ENCODE results near the gene GHR. TPM values are rescaled to one million over a fixed set of nuclear protein-coding genes. Genes with fewer than 3 reads are reported as not detected.
A peak's percentile ranks its signal among the peaks of the same experiment; 100 is the strongest.
"Not testable (repeated sequence)": the region's sequence is repeated elsewhere in the genome, so short reads cannot be mapped to it uniquely, and the experiment has no call there.

The GHR gene
- total and polyA plus RNA-seq, 10 donors: 0.42 to 11.5 (median 5.1) TPM

DNA sequence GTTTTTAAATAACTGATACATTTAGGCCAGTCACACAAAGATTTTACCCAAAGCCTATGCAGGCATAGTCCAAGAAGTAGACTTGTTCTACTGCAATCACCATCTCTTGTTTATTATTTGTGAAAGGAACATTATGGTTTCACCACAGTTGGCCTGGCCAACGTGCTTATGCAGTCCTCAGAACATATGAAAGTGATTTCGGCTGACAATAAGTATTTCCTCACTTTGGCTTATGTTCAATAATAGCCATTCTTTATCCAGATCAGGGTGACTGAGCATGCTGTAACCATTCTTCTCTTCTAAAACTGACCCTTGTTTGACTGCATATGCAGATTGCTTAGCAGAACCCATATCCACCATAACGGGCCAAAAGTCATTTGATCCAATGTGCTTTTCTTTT, 256.8 kb downstream of the GHR start:
- Histone ChIP-seq H3K4me3 (no peak overlapping the region), H3K36me3 (no peaks in the 10 kb centered on the region), H3K4me1 (no peaks in the 10 kb centered on the region), H3K27ac (no peak overlapping the region), H3K27me3 (replicated peaks in 1 of 7) (no peaks in the 10 kb centered on the region), H3K9me3 (peaks cover 0 to 29% (median 22%) of the 10 kb centered on the region in 8 donors)
- TF ChIP-seq POLR2AphosphoS5 (IDR thresholded peaks at IDR 0.05) (no peak), POLR2A (IDR thresholded peaks at IDR 0.05) (no peak)
- TF ChIP-seq, protein P1, sequence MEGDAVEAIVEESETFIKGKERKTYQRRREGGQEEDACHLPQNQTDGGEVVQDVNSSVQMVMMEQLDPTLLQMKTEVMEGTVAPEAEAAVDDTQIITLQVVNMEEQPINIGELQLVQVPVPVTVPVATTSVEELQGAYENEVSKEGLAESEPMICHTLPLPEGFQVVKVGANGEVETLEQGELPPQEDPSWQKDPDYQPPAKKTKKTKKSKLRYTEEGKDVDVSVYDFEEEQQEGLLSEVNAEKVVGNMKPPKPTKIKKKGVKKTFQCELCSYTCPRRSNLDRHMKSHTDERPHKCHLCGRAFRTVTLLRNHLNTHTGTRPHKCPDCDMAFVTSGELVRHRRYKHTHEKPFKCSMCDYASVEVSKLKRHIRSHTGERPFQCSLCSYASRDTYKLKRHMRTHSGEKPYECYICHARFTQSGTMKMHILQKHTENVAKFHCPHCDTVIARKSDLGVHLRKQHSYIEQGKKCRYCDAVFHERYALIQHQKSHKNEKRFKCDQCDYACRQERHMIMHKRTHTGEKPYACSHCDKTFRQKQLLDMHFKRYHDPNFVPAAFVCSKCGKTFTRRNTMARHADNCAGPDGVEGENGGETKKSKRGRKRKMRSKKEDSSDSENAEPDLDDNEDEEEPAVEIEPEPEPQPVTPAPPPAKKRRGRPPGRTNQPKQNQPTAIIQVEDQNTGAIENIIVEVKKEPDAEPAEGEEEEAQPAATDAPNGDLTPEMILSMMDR (IDR thresholded peaks at IDR 0.05 in 8 of 11, conservative IDR thresholded peaks at IDR 0.05 in 3 of 11): no peak
- WGBS, 5 donors: 81 to 91% (median 90%) methylated on average over 3 of the region's 3 CpGs
- intact Hi-C loops (cut with DNase I; ENCODE audit: low total_unique reads): no loop called here
- no peak for DNase-seq

DNA sequence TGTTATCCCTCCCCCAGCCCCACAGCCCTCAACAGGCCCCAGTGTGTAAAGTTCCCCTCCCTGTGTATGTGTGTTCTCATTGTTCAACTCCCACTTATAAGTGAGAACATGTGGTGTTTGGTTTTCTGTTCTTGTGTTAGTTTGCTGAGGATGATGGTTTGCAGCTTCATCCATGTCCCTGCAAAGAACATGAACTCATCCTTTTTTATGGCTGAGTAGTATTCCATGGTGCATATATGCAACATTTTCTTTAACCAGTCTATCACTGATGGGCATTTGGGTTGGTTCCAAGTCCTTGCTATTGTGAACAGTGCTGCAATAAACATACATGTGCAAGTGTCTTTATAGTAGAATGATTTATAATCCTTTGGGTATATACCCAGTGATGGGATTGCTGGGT, 261.8 kb downstream of the GHR start:
- intact Hi-C loops (cut with DNase I; ENCODE audit: low total_unique reads); DNase-seq; H3K36me3 ChIP-seq; H3K4me3 ChIP-seq; H3K27me3 ChIP-seq (replicated peaks in 1 of 7); H3K4me1 ChIP-seq; H3K27ac ChIP-seq: not testable (repeated sequence)
- peaks cover 0 to 43% (median 34%) of the 10 kb centered on the region in 8 donors for H3K9me3 ChIP-seq

DNA sequence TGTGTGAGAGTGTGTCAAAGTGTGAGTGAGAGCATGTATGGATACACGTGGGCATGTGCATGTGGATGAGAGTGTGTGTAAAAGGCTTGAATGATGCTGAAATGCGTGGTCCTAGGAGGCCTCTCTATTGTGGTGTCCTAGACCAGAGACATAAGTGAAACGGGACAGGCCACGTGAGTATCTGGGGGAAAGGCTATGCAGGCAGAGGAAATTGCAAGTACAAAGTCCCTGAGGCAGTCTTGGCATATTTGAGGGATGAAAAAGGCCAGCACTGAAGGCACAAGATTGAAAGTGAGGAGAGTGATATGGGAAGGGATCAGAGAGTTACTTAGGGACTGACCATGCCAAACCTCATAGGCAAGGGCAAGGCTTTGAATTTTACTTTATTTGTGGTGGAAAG, 266.2 kb downstream of the GHR start:
- TF ChIP-seq POLR2A (IDR thresholded peaks at IDR 0.05) (no peak), POLR2AphosphoS5 (IDR thresholded peaks at IDR 0.05) (no peak)
- TF ChIP-seq, protein P1 (IDR thresholded peaks at IDR 0.05 in 8 of 11, conservative IDR thresholded peaks at IDR 0.05 in 3 of 11): no peak
- peaks cover 0 to 21% (median 13%) of the 10 kb centered on the region in 8 donors for H3K9me3 ChIP-seq
- intact Hi-C loops (cut with DNase I; ENCODE audit: low total_unique reads): no loop called here
- no peak for DNase-seq
- 53 to 76% (median 71%) methylated on average over 4 of the region's 4 CpGs for WGBS, 5 donors
- no peaks in the 10 kb centered on the region for H3K27me3 ChIP-seq (replicated peaks in 1 of 7)
- H3K4me3 ChIP-seq: no peak overlapping the region
- H3K36me3 ChIP-seq: no peaks in the 10 kb centered on the region
- no peak overlapping the region for H3K27ac ChIP-seq
- H3K4me1 ChIP-seq: no peaks in the 10 kb centered on the region

DNA sequence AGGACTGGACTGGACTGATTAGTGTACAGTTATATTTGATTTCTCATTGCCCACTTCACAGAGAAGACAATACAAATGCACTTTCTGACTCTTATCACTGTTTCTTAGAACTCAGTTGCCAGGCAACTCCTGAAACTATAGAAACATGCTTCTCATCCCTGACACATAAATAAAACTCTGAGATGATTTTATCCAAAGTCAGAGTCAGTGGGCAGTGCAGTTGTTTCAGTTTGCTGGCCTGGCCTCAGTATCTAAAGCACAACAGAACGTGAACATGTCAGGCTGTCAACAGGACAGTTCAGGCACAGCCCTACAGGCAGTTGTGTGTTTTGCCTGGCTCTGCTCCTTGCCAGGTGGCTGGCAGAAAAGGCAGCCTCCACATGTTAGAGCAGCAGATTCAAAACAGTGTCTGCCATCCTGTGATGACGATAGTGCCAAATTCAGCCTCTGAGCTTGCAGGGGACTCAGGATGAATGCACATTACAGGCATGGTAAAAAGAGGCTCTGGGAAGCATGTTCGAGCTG, 268.2 kb downstream of the GHR start:
- no peaks in the 10 kb centered on the region for H3K4me1 ChIP-seq
- DNase-seq: peak; percentile 42
- H3K27ac ChIP-seq: no peak overlapping the region
- no peaks in the 10 kb centered on the region for H3K27me3 ChIP-seq (replicated peaks in 1 of 7)
- H3K9me3 ChIP-seq: peaks cover 0 to 2% (median 1%) of the 10 kb centered on the region in 8 donors
- TF ChIP-seq POLR2A (IDR thresholded peaks at IDR 0.05): no peak
- TF ChIP-seq POLR2AphosphoS5 (IDR thresholded peaks at IDR 0.05): no peak
- TF ChIP-seq, protein P1 (IDR thresholded peaks at IDR 0.05 in 8 of 11, conservative IDR thresholded peaks at IDR 0.05 in 3 of 11): no peak
- no peak overlapping the region for H3K4me3 ChIP-seq
- intact Hi-C loops (cut with DNase I; ENCODE audit: low total_unique reads): no loop called here
- 66 to 76% (median 68%) methylated on average over 3 of the region's 3 CpGs for WGBS, 5 donors
- no peaks in the 10 kb centered on the region for H3K36me3 ChIP-seq

Measured in spleen (tissue), 11 donors.